ENCODE measurements around the gene PHF12. TPM values are rescaled to one million over a fixed set of nuclear protein-coding genes. Genes with fewer than 3 reads are reported as not detected.

PHF12 gene
- total and polyA plus RNA-seq, 2 of the 13 experiments (the other 11 are each of a cell fraction or from before 2014, with no cell fraction given) = 9.8 to 17.1 TPM

DNA sequence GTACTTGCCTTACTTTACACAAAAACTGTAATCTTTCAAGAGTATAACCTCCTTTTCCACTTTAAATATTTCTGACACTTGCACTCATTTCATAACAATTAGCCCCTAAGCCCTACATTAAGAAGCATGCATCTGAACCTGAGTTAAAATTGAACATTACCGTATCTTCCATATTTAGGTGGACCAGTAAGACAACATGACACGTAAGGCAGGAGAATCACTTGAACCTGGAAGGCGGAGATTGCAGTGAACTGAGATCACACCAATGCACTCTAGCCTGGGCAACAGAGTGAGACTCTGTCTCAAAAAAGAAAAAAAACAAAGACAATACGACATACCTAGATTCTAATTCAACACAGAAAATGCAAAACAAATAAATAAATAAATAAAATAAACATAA lies 7.0 kb downstream of the PHF12 start:
- intact Hi-C loops (cut with micrococcal nuclease; ENCODE audit: unreplicated experiment) (no loop called here), in situ Hi-C loops (cut with HindIII; ENCODE audit: extremely low pct_ligation_motif_present, low pct_unique_long_range_greater_than_20kb) (no loop called here)
- Histone ChIP-seq H3K36me3 (replicated peaks in 1 of 2; ENCODE audit: control insufficient read depth in 1 of 2, insufficient read depth in 2 of 2, low read length in 2 of 2) (peaks cover 5 to 18% of the 10 kb centered on the region in 2 experiments; a peak in 4 of 5 replicates), H3K9ac (ENCODE audit: insufficient read depth, low read depth, low read length) (no peak overlapping the region), H2AFZ (ENCODE audit: low read length) (no peak overlapping the region), H3K79me2 (ENCODE audit: insufficient read depth, low read length) (peaks cover 97% of the 10 kb centered on the region), H3K4me3 (replicated peaks in 1 of 3; ENCODE audit: insufficient read depth in 1 of 3, low read depth in 2 of 3, low read length in 3 of 3) (no peak overlapping the region), H3K27me3 (ENCODE audit: control insufficient read depth in 1 of 2, insufficient read depth in 2 of 2, low read length in 2 of 2) (no peaks in the 10 kb centered on the region; a peak in 1 of 5 replicates), H3K27ac (ENCODE audit: extremely low read length, insufficient read depth, low read length) (no peak overlapping the region), H4K20me1 (ENCODE audit: insufficient read depth, low read length) (peaks cover 9% of the 10 kb centered on the region; the same call in 1 of the 2 replicates), H3K4me1 (ENCODE audit: insufficient read depth, low read length) (peaks cover 51% of the 10 kb centered on the region), H3K9me3 (ENCODE audit: low read length) (no peaks in the 10 kb centered on the region), H3K4me2 (ENCODE audit: low read depth, low read length) (no peak overlapping the region)
- ATAC-seq (no peak), FAIRE-seq (no peak), DNase-seq (ENCODE audit: low spot score) (no peak)
- ChIA-PET CTCF (ENCODE audit: low intra/inter-chr PET ratio, low total read pairs) (no interaction called here), POLR2A (no interaction called here)
- TF ChIP-seq ZFY (CRISPR knock-in tag; IDR thresholded peaks at IDR 0.05) = no peak
- no peak for TF ChIP-seq RFX5 (IDR thresholded peaks at IDR 0.05; ENCODE audit: low read depth, low read length)
- no peak for TF ChIP-seq ZNF33A (CRISPR knock-in tag; IDR thresholded peaks at IDR 0.05; ENCODE audit: borderline replicate concordance)
- TF ChIP-seq KLF13 (CRISPR knock-in tag; IDR thresholded peaks at IDR 0.05) = no peak
- 96% methylated on average over 4 of the region's 4 CpGs for WGBS (ENCODE audit: low lambda C conversion rate)
- BruUV-seq (replicated peaks) = no TSS peak

DNA sequence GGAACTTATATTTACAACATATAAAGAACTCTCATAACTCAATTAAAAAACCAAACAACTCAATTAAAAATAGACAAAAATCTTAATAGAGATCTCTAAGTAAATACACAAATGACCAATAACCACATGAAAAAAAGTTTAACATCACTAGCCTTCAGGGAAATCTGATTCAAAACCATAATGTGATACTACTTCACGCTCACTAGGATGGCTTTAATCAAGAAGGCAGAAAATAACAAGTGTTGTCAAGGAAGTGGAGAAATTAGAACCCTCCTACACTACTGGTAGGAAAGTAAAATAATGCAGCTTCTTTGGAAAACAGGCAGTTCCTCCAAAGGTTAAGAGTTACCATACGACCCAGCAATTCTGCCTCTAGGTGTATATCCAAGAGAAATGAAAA lies 8.4 kb downstream of the PHF12 start:
- 99% methylated on average over 2 of the region's 2 CpGs for WGBS (ENCODE audit: low lambda C conversion rate)
- CTCF ChIA-PET (ENCODE audit: low intra/inter-chr PET ratio, low total read pairs) = no interaction called here
- Histone ChIP-seq H3K4me3 (replicated peaks in 1 of 3; ENCODE audit: insufficient read depth in 1 of 3, low read depth in 2 of 3, low read length in 3 of 3) (no peak overlapping the region), H3K27me3 (ENCODE audit: control insufficient read depth in 1 of 2, insufficient read depth in 2 of 2, low read length in 2 of 2) (no peaks in the 10 kb centered on the region), H3K36me3 (replicated peaks in 1 of 2; ENCODE audit: control insufficient read depth in 1 of 2, insufficient read depth in 2 of 2, low read length in 2 of 2) (peaks cover 6 to 18% of the 10 kb centered on the region in 2 experiments; a peak in 4 of 5 replicates), H3K9me3 (ENCODE audit: low read length) (no peaks in the 10 kb centered on the region), H3K79me2 (ENCODE audit: insufficient read depth, low read length) (peaks cover 96% of the 10 kb centered on the region), H3K9ac (ENCODE audit: insufficient read depth, low read depth, low read length) (no peak overlapping the region), H3K4me2 (ENCODE audit: low read depth, low read length) (no peak overlapping the region), H2AFZ (ENCODE audit: low read length) (no peak overlapping the region), H4K20me1 (ENCODE audit: insufficient read depth, low read length) (peaks cover 9% of the 10 kb centered on the region; the same call in 1 of the 2 replicates), H3K4me1 (ENCODE audit: insufficient read depth, low read length) (peaks cover 59% of the 10 kb centered on the region), H3K27ac (ENCODE audit: extremely low read length, insufficient read depth, low read length) (no peak overlapping the region)
- in situ Hi-C loops (cut with HindIII; ENCODE audit: extremely low pct_ligation_motif_present, low pct_unique_long_range_greater_than_20kb) = no loop called here
- no peak for TF ChIP-seq ZNF569 (CRISPR knock-in tag; IDR thresholded peaks at IDR 0.05; ENCODE audit: borderline replicate concordance)
- no peak for TF ChIP-seq MEIS2 (CRISPR knock-in tag; IDR thresholded peaks at IDR 0.05)
- TF ChIP-seq ZNF7 (CRISPR knock-in tag; IDR thresholded peaks at IDR 0.05) = peak; percentile 79
- no peak for TF ChIP-seq ZNF713 (CRISPR knock-in tag; IDR thresholded peaks at IDR 0.05)
- no peak for TF ChIP-seq ZFP1 (CRISPR knock-in tag; IDR thresholded peaks at IDR 0.05)
- TF ChIP-seq ZNF776 (CRISPR knock-in tag; IDR thresholded peaks at IDR 0.05) = no peak
- TF ChIP-seq PITX1 (CRISPR knock-in tag; IDR thresholded peaks at IDR 0.05) = no peak
- intact Hi-C loops (cut with micrococcal nuclease; ENCODE audit: unreplicated experiment) = no loop called here
- POLR2A ChIA-PET = no interaction called here
- no peak for ATAC-seq
- BruUV-seq (replicated peaks) = no TSS peak
- DNase-seq (ENCODE audit: low spot score) = no peak
- FAIRE-seq = no peak
